HG02759 (cell line): ENCODE results near the gene GPR157.
"Not testable (repeated sequence)": the region's sequence is repeated elsewhere in the genome, so short reads cannot be mapped to it uniquely, and the experiment has no call there.

Experiments
- ATAC-seq: cut with Tn5 transposase; IDR thresholded peaks from one replicate; pipeline ENCODE4 v1.9.1; 2021; ENCODE audit warnings: mild to moderate bottlenecking, moderate library complexity; ENCODE audit not compliant: unreplicated experiment

The GPR157 gene

GRCh38 chr1:9128520-9129265 lies at the start of gene GPR157:
Gene GPR157 (minus strand): TSS chr1:9129102. CDS start chr1:9129027, 75 bp downstream.
- ATAC-seq = peak; percentile 68

DNA sequence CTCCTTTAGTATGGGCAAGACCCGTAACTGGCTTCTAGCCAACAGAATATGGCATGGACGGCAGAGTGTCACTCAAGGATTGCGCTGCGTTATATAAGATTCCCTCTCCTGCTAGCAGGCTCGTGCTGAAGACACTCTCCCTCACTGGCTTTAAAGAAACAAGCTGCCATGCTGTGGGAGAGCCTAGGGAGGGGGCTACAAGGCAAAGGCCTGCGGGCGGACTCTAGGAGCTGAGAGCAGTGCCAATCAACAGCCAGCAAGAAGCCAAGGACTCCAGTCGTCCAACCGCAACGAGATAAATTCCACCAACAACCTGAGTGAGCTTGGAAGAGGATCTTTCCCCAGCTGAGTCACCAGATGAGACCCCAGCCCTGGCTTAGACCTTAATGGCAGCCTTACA lies 45.9 kb upstream of the GPR157 start:
- ATAC-seq = no peak

GRCh38 chr1:9174243-9174642 lies 45.3 kb upstream of the GPR157 start:
- ATAC-seq = no peak

GRCh38 chr1:9169601-9170137 lies 40.8 kb upstream of the GPR157 start:
- ATAC-seq = no peak

DNA sequence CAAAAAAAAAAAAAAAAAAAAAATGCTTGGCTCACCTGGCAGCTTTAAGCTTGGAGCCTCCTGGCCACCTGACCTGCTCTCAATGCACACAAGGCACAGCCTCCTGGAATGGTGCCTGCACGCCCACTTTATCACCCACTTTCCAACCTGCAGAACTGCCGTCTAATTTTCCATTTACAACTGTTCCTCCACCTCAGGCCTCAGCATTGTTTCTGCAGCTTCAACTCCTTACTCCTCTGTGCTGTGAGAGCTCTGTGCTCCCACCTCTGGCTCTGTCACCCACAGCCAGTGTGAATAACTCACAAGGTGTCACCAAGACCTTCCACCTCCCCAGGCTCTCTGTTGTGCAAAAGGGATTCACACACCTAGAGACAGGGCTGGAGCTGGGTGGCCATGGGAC lies 38.7 kb upstream of the GPR157 start:
- ATAC-seq = no peak

DNA sequence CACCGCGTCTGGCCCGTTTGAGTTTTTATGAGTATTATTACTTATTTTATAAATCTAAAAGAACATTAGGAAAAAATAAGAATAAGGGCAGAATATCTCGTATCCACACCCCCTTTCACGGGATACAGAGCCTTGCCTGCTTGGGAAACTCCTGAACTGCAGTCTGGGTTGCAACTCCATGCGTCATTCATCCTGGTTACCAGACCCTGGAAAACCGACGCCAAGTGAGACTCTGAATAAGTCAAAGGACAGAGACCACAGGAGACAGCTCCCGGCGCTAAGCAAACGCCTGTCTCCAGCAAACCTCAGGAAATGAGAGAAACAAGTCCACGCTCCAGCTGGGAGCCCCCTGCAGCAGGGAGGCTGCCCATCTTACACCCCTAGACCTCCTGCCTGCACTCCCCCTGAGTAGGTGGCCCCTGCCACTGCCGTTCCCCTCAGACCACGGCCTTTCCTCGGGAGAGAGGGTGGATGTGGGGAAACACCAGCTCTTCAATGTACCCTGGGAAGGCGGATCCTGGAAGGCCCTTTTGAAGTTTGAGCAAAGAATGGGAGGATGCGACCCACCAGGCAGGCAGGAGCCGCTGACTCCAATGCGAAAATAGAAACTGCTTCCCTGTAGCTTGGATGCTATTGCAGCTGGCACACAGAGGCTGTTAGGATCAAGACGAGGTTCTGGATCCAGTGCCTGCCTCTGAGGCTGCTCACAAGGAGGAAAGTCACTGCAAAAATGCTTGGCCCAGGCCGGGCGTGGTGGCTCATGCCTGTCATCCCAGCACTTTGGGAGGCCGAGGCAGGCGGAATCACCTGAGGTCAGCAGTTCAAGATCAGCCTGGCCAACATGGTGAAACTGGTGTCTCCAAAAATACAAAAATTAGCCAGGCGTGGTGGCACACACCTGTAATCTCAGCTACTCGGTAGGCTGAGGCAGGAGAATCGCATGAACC lies 37.7 kb upstream of the GPR157 start:
- ATAC-seq = no peak

- ATAC-seq = no peak
These were observed 36.5 kb upstream of the GPR157 start for GRCh38 chr1:9165396-9165795.

DNA sequence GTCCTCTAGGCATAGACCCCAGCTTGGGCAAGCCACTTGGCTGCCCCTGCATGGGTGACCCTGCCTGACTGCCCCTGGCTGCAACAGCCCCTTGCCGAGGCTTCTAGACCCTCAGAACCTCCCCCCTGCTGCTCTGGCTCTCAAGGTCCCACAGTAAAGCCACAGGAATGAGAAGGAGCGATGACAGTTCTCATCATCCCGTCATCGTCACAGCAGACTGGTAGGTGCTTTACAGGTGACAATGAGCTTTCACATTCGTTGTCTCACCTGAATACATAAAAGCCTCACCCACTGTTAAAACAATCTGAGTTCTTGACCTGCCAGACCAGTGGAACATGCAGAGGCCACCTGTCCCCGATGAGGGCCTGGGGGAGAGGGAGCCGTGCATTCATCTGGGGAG lies 36.0 kb upstream of the GPR157 start:
- ATAC-seq = no peak

DNA sequence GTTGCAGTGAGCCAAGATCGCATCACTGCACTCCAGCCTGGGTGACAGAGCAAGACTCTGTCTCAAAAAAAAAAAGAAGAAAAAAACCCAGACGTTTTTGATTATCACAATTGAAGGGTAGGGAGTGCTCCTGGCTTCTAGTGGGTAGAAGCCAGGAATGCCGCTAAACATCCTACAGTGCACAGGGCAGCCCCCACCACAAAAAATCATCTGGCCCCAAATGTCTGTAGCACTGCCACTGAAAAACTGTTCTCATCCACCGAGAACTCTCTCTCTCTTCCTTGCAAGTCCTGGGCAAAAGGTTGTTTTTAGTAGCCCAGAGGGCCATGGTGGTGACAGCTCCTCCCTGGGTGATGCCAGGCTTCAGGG lies 35.6 kb upstream of the GPR157 start:
- no peak for ATAC-seq

DNA sequence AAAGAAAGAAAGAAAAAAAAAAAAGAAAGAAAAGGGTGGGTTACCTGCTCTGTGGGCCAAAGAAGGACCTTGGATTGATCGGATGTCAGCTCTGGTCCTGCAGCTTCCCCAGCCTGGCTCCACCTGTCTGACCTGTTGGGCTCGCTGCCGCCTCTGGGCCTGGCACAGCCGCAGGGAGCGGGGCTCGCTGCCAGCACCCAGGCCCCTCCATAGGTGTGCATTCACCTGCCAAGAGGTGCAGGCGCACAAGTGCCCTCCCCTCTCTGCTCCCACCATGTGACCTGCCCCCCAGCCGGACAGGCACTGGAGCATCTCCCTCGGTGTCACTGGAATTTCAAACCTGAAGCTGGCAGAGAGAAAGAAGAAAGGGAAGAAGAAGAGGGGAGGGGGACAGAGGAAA lies 33.1 kb upstream of the GPR157 start:
- ATAC-seq = no peak

GRCh38 chr1:9161342-9161741 lies 32.4 kb upstream of the GPR157 start:
- no peak for ATAC-seq

GRCh38 chr1:9160079-9160717 lies 31.3 kb upstream of the GPR157 start:
- no peak for ATAC-seq

DNA sequence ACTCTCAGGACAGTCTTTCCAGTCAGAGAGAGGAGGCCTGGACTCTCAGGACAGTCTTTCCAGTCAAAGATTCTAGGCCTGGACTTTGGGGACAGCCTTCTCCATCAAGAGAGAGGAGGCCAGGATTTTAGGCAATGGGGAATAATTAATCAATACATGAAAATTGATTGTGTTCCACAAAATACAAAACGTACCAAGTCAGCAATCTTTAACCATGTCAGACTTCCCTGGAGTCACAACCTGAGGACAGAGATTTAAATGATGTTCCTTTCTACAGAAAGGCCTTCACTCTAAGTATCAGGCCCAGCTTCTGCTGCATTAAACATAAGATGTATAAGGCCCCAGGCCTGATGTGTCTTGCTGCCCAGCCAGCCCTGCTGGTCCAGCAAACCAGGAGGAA lies 27.0 kb upstream of the GPR157 start:
- no peak for ATAC-seq

- not testable (repeated sequence) for ATAC-seq
These were observed 26.5 kb upstream of the GPR157 start for GRCh38 chr1:9155405-9155804.

DNA sequence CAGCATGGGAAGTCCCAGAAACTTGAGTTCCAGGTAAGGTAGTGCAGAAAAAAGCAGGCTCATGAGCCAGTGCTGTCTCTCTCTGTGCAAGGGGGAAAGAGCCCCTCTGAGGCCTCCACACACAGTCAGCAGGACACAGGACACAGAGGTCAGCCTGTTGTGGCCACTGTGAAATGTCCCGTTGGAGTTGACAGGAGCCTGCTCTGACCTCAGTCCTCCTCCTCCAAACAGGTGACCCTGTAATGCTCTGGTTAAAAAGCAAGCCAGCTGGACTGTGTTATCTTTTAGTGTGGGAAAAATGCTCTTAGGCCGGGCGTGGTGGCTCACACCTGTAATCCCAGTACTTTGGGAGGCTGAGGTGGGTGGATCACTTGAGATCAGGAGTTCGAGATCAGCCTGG lies 24.2 kb upstream of the GPR157 start:
- ATAC-seq = no peak

DNA sequence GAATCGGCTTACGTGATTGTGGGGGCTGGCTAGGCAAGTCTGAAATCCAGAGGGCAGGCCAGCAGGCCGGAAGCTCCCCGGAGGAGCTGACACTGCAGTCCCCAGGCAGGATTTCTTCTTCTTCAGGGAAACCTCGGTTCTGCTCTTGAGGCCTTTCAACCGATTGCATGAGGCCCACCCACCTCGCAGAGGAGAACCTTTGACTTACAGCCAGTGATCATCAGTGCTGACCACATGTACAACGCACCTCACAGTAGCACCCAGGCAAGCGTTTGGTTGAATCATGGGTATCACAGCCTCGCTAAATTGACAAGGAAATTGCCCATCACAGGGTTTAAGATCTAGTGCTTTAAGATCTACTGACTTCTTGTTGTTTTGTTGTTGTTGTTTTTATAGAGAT lies 23.6 kb upstream of the GPR157 start:
- no peak for ATAC-seq

DNA sequence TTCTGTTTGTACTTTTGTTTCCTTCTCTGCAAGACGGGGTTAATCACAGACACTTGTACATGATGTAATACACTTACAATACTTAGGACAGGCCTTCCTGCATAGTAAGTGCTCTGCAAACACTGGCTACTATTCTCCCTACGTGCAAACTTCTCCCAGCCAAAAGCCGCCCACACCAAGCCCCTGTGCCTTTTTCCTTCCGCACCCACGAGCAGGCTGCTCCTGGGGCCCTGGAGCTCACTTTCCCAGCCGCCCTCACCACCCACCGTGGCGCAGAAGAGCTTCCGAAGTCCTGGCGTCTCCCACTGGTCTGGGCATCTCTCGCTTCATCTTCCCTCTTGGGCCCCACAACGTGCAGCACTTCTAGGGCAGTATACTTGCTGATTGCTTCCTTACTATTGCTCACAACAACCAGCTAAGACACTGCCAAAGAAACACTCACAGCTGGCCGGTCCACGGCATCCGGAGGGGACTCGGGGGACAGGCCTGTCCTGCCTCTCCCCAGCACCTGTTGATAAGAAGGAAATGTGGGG lies 22.5 kb upstream of the GPR157 start:
- no peak for ATAC-seq

DNA sequence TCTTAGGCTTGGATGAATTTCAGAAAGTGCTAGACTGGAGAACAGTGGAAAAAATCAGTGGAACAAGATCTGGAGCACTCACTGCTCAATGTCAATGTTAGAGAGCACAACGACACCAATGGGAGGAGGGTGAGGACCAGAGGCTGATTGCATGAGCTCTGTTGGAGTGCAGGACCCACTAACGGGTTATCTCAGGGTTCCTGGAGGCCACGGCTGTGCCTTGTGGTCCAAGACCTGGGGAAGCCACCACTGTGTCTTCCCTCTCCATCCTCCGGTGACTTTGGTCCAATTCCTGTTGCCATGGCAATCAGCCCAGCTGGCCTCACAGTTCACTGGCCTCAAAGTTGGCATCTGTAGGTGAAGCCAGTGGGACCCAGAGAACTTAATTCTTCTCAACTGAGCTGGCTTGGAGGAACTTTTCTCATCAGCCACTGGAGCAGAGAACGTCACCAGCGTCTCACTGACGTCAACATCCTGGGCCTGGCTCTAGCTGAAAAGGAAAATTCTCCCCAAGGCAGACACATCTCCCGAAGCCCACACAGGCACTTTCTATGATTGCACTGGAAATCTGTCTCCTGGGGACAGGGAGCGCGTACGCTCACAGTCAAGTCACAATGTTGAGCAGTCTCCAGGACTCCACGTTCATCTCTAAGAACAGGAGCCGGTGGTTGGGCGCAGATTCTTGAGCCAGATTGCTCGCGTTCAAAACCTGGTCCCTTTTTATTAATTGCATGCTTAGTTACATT lies 21.9 kb upstream of the GPR157 start:
- ATAC-seq = no peak

- ATAC-seq = no peak
These were observed 21.1 kb upstream of the GPR157 start for GRCh38 chr1:9149837-9150581.

- no peak for ATAC-seq
These were observed 20.2 kb upstream of the GPR157 start for GRCh38 chr1:9149151-9149550.
